Fibroblast of lung (primary cell): ENCODE results near the gene HBA2.
"Not testable (repeated sequence)": the region's sequence is repeated elsewhere in the genome, so short reads cannot be mapped to it uniquely, and the experiment has no call there.

Experiments used
- EZH2 ChIP-seq: IDR thresholded peaks from 2 replicates; pipeline ENCODE4 v1.5.1; 2012; ENCODE audit warnings: low read length, control low read depth, mild to moderate bottlenecking; ENCODE audit errors: missing control alignments
- TF ChIP-seq, protein P1 (sequence below), 2 donors: IDR thresholded peaks in 1 of 2; conservative IDR thresholded peaks in 1 of 2; 1 replicate in 1 of 2; 2 replicates in 1 of 2; pipeline ENCODE4 v1.5.1; 2011 to 2012; ENCODE audit warnings: low read length in 2 of 2, control low read depth in 1 of 2, inconsistent platforms in 1 of 2, low read depth in 1 of 2, mild to moderate bottlenecking in 1 of 2

DNA sequence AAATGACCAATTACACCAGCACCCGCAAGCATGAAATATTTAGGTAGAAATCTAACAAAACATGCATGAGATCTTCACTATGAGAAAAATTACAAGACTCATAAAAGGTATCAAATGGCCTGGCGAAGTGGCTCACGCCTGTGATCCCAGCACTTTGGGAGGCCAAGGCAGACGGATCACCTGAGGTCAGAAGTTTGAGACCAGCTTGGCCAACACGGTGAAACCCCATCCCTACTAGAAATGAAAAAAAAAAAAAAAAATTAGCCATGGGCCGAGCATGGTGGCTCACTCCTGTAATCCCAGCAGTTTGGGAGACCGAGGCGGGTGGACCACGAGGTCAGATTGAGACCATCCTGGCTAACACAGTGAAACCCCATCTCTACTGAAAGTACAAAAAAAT, 31.4 kb downstream of the HBA2 start:
- TF ChIP-seq, protein P1, sequence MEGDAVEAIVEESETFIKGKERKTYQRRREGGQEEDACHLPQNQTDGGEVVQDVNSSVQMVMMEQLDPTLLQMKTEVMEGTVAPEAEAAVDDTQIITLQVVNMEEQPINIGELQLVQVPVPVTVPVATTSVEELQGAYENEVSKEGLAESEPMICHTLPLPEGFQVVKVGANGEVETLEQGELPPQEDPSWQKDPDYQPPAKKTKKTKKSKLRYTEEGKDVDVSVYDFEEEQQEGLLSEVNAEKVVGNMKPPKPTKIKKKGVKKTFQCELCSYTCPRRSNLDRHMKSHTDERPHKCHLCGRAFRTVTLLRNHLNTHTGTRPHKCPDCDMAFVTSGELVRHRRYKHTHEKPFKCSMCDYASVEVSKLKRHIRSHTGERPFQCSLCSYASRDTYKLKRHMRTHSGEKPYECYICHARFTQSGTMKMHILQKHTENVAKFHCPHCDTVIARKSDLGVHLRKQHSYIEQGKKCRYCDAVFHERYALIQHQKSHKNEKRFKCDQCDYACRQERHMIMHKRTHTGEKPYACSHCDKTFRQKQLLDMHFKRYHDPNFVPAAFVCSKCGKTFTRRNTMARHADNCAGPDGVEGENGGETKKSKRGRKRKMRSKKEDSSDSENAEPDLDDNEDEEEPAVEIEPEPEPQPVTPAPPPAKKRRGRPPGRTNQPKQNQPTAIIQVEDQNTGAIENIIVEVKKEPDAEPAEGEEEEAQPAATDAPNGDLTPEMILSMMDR (conservative IDR thresholded peaks at IDR 0.05 in 1 of 2, IDR thresholded peaks at IDR 0.05 in 1 of 2; ENCODE audit: low read depth in 1 of 2, low read length in 2 of 2) = not testable (repeated sequence)
- TF ChIP-seq EZH2 = not testable (repeated sequence)
